HCT116 (cell line): ENCODE results near the gene EHMT1. TPM values are rescaled to one million over a fixed set of nuclear protein-coding genes. Genes with fewer than 3 reads are reported as not detected.

Experiments used
- ATAC-seq: fragments of 200-7000 bp; cut with Tn5 transposase; 2 replicates; pipeline ENCODE4 v1.9.1; 2020; ENCODE audit warnings: mild to moderate bottlenecking, moderate library complexity
- BruUV-seq: library from RNA; stranded (reverse); fragments of 400-500 nt; replicated peaks from 2 replicates; lab custom pipeline; 2021; lab: Mats Ljungman, UMichigan
- CTCF ChIA-PET: fragments of 300-600 bp; sonication (Branson Sonifier 250); formaldehyde crosslinking; loops from one replicate; lab custom pipeline; 2021; ENCODE audit warnings: antibody characterized with exemption; lab: Charles Lee
- POLR2A ChIA-PET: fragments of 300-600, 350-600 bp; sonication (Branson Sonifier 250); formaldehyde crosslinking; loops from one replicate; lab custom pipeline; 2021; ENCODE audit warnings: antibody characterized with exemption; lab: Charles Lee
- RAD21 ChIA-PET, 2 experiments: fragments of 300-600 bp; sonication (Branson Sonifier 250); formaldehyde crosslinking; loops; one replicate each; lab custom pipeline; 2023; ENCODE audit warnings: low total read pairs in 2 of 2; ENCODE audit not compliant: uncharacterized antibody in 2 of 2, unreplicated experiment in 2 of 2, low non-redundant PET in 1 of 2; lab: Charles Lee
- DNase-seq: peaks from one replicate; pipeline ENCODE4 v3.0.0-alpha.2; 2010; ENCODE audit warnings: low read depth, low spot score
- H2AFZ ChIP-seq: fragments of 200-600 bp; shearing (Covaris generic), sonication (generic); 2 replicates; pipeline ENCODE4 v1.6.1; 2017; ENCODE audit warnings: low read depth, mixed run types, mixed read lengths, antibody characterized with exemption, low read length; ENCODE audit not compliant: poor library complexity, severe bottlenecking
- H3K27ac ChIP-seq: 2 replicates; pipeline ENCODE4 v1.5.1; 2012; ENCODE audit warnings: low read depth, low read length
- H3K27me3 ChIP-seq: fragments of 200-600 bp; sonication (generic); 2 replicates; pipeline ENCODE4 v1.6.1; 2016; ENCODE audit warnings: mixed run types, low read length, mixed read lengths; ENCODE audit not compliant: insufficient read depth
- H3K36me3 ChIP-seq, 2 experiments: fragments of 200-500 bp in 1 of 2; fragments of 200-600 bp in 1 of 2; sonication (Bioruptor generic) in 1 of 2; sonication (generic) in 1 of 2; 2 replicates each; pipeline versions ENCODE4 v1.5.1 to v1.6.1; 2014 to 2016; ENCODE audit warnings: low read length in 2 of 2, inconsistent platforms in 1 of 2, mixed read lengths in 1 of 2, mixed run types in 1 of 2; ENCODE audit not compliant: insufficient read depth in 2 of 2, control insufficient read depth in 1 of 2
- H3K4me1 ChIP-seq, 2 experiments: fragments of 200-600 bp in 1 of 2; sonication (generic) in 1 of 2; 2 replicates each; pipeline versions ENCODE4 v1.5.1 to v1.6.1; 2012 to 2017; ENCODE audit warnings: low read length in 2 of 2, inconsistent platforms in 1 of 2, mild to moderate bottlenecking in 1 of 2, mixed read lengths in 1 of 2, mixed run types in 1 of 2, moderate library complexity in 1 of 2; ENCODE audit not compliant: insufficient read depth in 2 of 2, control insufficient read depth in 1 of 2
- H3K4me2 ChIP-seq: fragments of 200-600 bp; sonication (generic); 2 replicates; pipeline ENCODE4 v1.6.1; 2017; ENCODE audit warnings: mixed run types, low read length, mixed read lengths
- H3K4me3 ChIP-seq, 2 experiments: fragments of 200-600 bp in 1 of 2; sonication (generic) in 1 of 2; replicated peaks in 1 of 2; 2 replicates each; pipeline ENCODE4 v1.5.1; 2011 to 2016; ENCODE audit warnings: low read length in 2 of 2, control low read depth in 1 of 2, low read depth in 1 of 2, mild to moderate bottlenecking in 1 of 2, mixed read lengths in 1 of 2, mixed run types in 1 of 2
- H3K79me2 ChIP-seq: fragments of 200-600 bp; sonication (generic); 2 replicates; pipeline ENCODE4 v1.6.1; 2017; ENCODE audit warnings: mild to moderate bottlenecking, mixed run types, low read length, moderate library complexity, mixed read lengths; ENCODE audit not compliant: insufficient read depth
- H3K9ac ChIP-seq: fragments of 200-600 bp; sonication (generic); 2 replicates; pipeline ENCODE4 v1.6.1; 2016; ENCODE audit warnings: low read length, mixed read lengths
- H3K9me2 ChIP-seq: fragments of 200-600 bp; sonication (generic), shearing (Covaris generic); 2 replicates; pipeline ENCODE4 v1.6.1; 2017; ENCODE audit warnings: mixed run types, mild to moderate bottlenecking, moderate library complexity; ENCODE audit not compliant: insufficient read depth
- H3K9me3 ChIP-seq, 2 experiments: fragments of 200-500 bp in 1 of 2; fragments of 200-600 bp in 1 of 2; sonication (Bioruptor generic) in 1 of 2; sonication (generic) in 1 of 2; 2 replicates each; pipeline ENCODE4 v1.6.1; 2014 to 2017; ENCODE audit warnings: low read length in 2 of 2, mixed read lengths in 2 of 2, inconsistent platforms in 1 of 2, low read depth in 1 of 2, mild to moderate bottlenecking in 1 of 2, mixed run types in 1 of 2, moderate library complexity in 1 of 2; ENCODE audit not compliant: control insufficient read depth in 1 of 2, insufficient read depth in 1 of 2
- H4K20me1 ChIP-seq: fragments of 200-600 bp; sonication (generic), shearing (Covaris generic); 2 replicates; pipeline ENCODE4 v1.6.1; 2017; ENCODE audit warnings: mixed run types, mild to moderate bottlenecking, moderate library complexity; ENCODE audit not compliant: insufficient read depth
- ATF3 ChIP-seq: IDR thresholded peaks from 2 replicates; pipeline ENCODE4 v1.6.1; 2012
- CBX3 ChIP-seq: IDR thresholded peaks from 2 replicates; pipeline ENCODE4 v1.6.1; 2012; ENCODE audit warnings: low read depth
- EGR1 ChIP-seq: IDR thresholded peaks from 2 replicates; pipeline ENCODE4 v1.6.1; 2012; ENCODE audit warnings: low read depth
- EZH2 ChIP-seq: fragments of 200-600 bp; sonication (generic); IDR thresholded peaks from 2 replicates; pipeline ENCODE4 v1.6.1; 2017; ENCODE audit warnings: antibody characterized with exemption, mixed run types
- FOSL1 ChIP-seq: IDR thresholded peaks from 2 replicates; pipeline ENCODE4 v1.6.1; 2012; ENCODE audit warnings: low read depth
- MAX ChIP-seq: IDR thresholded peaks from 2 replicates; pipeline ENCODE4 v1.6.1; 2012
- POLR2AphosphoS5 ChIP-seq: IDR thresholded peaks from 2 replicates; pipeline ENCODE4 v1.6.1; 2011; ENCODE audit warnings: mild to moderate bottlenecking, low read depth, low read length, moderate library complexity
- RAD21 ChIP-seq: IDR thresholded peaks from 2 replicates; pipeline ENCODE4 v1.6.1; 2012; ENCODE audit warnings: low read depth, mild to moderate bottlenecking
- REST ChIP-seq: IDR thresholded peaks from 2 replicates; pipeline ENCODE4 v1.6.1; 2012; ENCODE audit warnings: low read depth
- SIN3A ChIP-seq: IDR thresholded peaks from 2 replicates; pipeline ENCODE4 v1.6.1; 2012; ENCODE audit warnings: low read depth
- SRF ChIP-seq: IDR thresholded peaks from 2 replicates; pipeline ENCODE4 v1.6.1; 2012; ENCODE audit warnings: low read depth
- ZBTB33 ChIP-seq: IDR thresholded peaks from 2 replicates; pipeline ENCODE4 v1.6.1; 2011; ENCODE audit warnings: mild to moderate bottlenecking, low read length, moderate library complexity; ENCODE audit not compliant: insufficient replicate concordance; ENCODE audit errors: extremely low read depth
- ZNF274 ChIP-seq: fragments of 200-500 bp; sonication (Bioruptor generic); IDR thresholded peaks from 2 replicates; pipeline ENCODE4 v1.6.1; 2014; ENCODE audit warnings: mild to moderate bottlenecking, low read depth, low read length, inconsistent platforms
- intact Hi-C: fragments of 100-400 bp; cut with micrococcal nuclease; formaldehyde crosslinking; loops from 2 replicates; pipeline ENCODE4 v1.10.0; 2022
- total RNA-seq: library from RNA; stranded (reverse); gene quantifications from one replicate; pipeline ENCODE4 v1.2.1, GENCODE V29; 2021; ENCODE audit not compliant: unreplicated experiment

The EHMT1 gene
- total RNA-seq, 1 experiment from 2014 or later = 86.1 TPM

- TF ChIP-seq REST (no peak), POLR2AphosphoS5 (peak; percentile 53), ZNF274 (no peak), ATF3 (no peak), CBX3 (no peak)
Observed at GRCh38 chr9:137590469-137591383, 28.1 kb upstream of the EHMT1 start, which contains the start of gene ZMYND19 (continued).

GRCh38 chr9:137592767-137593166, 26.0 kb upstream of the EHMT1 start:
- H3K27ac ChIP-seq = no peak overlapping the region
- H4K20me1 ChIP-seq = no peaks in the 10 kb centered on the region
- H3K9me2 ChIP-seq = no peaks in the 10 kb centered on the region
- H3K36me3 ChIP-seq = peaks cover 3 to 15% of the 10 kb centered on the region in 2 experiments; a peak in 3 of 4 replicates
- H3K4me2 ChIP-seq = no peak overlapping the region
- no TSS peak for BruUV-seq
- no peaks in the 10 kb centered on the region for H3K9me3 ChIP-seq
- no peak overlapping the region for H2AFZ ChIP-seq
- no peak overlapping the region for H3K9ac ChIP-seq
- intact Hi-C loops = no loop called here
- ATAC-seq (no peak), DNase-seq (no peak)
- peaks cover 11 to 24% of the 10 kb centered on the region in 2 experiments; a peak in 2 of 4 replicates for H3K4me1 ChIP-seq
- ChIA-PET RAD21 (no interaction called here), CTCF (no interaction called here), POLR2A (no interaction called here)
- no peak overlapping the region for H3K4me3 ChIP-seq
- no peaks in the 10 kb centered on the region for H3K27me3 ChIP-seq
- H3K79me2 ChIP-seq = peaks cover 21% of the 10 kb centered on the region
- TF ChIP-seq EZH2 (no peak), ZNF274 (no peak), REST (no peak), ATF3 (no peak), RAD21 (no peak), EGR1 (no peak), FOSL1 (no peak), SIN3A (no peak), SRF (no peak), ZBTB33 (no peak), MAX (no peak)
